Left lung (tissue), 10 donors: Measurements from ENCODE around the gene ZNF784. TPM values are rescaled to one million over a fixed set of nuclear protein-coding genes. Genes with fewer than 3 reads are reported as not detected.

Experiments used
- ATAC-seq: fragments of 200-7000 bp; cut with Tn5 transposase; one replicate; pipeline ENCODE4 v1.9.1; 2020; ENCODE audit warnings: moderate library complexity
- DNase-seq, 4 donors: peaks; one replicate each; pipeline ENCODE4 v3.0.0-alpha.2; 2013 to 2020
- H3K27ac ChIP-seq, 2 donors: fragments of 200-600 bp; sonication (generic) in 1 of 2; one replicate each; pipeline versions ENCODE4 v1.5.0 to v1.8.0; 2020 to 2021
- H3K27me3 ChIP-seq, 2 donors: fragments of 200-600 bp; sonication (generic) in 1 of 2; one replicate each; pipeline versions ENCODE4 v1.5.0 to v1.8.0; 2020 to 2021
- H3K36me3 ChIP-seq, 2 donors: fragments of 200-600 bp; sonication (generic) in 1 of 2; one replicate each; pipeline versions ENCODE4 v1.5.0 to v1.8.0; 2020 to 2021
- H3K4me1 ChIP-seq, 2 donors: fragments of 200-600 bp; one replicate each; pipeline ENCODE4 v1.8.0; 2021
- H3K4me3 ChIP-seq, 2 donors: fragments of 200-600 bp; sonication (generic) in 1 of 2; one replicate each; pipeline versions ENCODE4 v1.5.0 to v1.8.0; 2020 to 2021; ENCODE audit warnings: mild to moderate bottlenecking in 1 of 2
- H3K9me3 ChIP-seq, 2 donors: fragments of 200-600 bp; sonication (generic) in 1 of 2; one replicate each; pipeline versions ENCODE4 v1.5.0 to v1.8.0; 2020 to 2021
- CTCF ChIP-seq, 2 donors: fragments of 200-600 bp; sonication (generic) in 1 of 2; IDR thresholded peaks; one replicate each; pipeline versions ENCODE4 v1.5.0 to v1.8.0; 2021; ENCODE audit warnings: antibody characterized with exemption in 2 of 2
- intact Hi-C, 2 donors: fragments of 100-400 bp; cut with DNase I; formaldehyde crosslinking; loops; one replicate each; pipeline versions ENCODE4 v1.11.2 to v1.14.2; 2022
- polyA plus RNA-seq, 6 donors: library from polyadenylated mRNA; unstranded; fragments of 120-200 nt; gene quantifications; one replicate each; pipeline ENCODE4 v1.2.1, GENCODE V29; 2013; ENCODE audit not compliant: insufficient read length in 6 of 6
- total RNA-seq, 2 donors: library from RNA; stranded (reverse); fragmentation: NEBNext Ultra II Directional; extraction: Animal tissue kit (Norgen Biotek cat#: 25700); gene quantifications; one replicate each; pipeline ENCODE4 v1.2.1, GENCODE V29; 2021
- donor health status: DM: no; HTN: yes; CAD: no.
- donor health status: DM: no; HTN: no; CAD: no.

Gene ZNF784
- total and polyA plus RNA-seq, 8 donors = 6.0 to 11.6 (median 8.6) TPM

DNA sequence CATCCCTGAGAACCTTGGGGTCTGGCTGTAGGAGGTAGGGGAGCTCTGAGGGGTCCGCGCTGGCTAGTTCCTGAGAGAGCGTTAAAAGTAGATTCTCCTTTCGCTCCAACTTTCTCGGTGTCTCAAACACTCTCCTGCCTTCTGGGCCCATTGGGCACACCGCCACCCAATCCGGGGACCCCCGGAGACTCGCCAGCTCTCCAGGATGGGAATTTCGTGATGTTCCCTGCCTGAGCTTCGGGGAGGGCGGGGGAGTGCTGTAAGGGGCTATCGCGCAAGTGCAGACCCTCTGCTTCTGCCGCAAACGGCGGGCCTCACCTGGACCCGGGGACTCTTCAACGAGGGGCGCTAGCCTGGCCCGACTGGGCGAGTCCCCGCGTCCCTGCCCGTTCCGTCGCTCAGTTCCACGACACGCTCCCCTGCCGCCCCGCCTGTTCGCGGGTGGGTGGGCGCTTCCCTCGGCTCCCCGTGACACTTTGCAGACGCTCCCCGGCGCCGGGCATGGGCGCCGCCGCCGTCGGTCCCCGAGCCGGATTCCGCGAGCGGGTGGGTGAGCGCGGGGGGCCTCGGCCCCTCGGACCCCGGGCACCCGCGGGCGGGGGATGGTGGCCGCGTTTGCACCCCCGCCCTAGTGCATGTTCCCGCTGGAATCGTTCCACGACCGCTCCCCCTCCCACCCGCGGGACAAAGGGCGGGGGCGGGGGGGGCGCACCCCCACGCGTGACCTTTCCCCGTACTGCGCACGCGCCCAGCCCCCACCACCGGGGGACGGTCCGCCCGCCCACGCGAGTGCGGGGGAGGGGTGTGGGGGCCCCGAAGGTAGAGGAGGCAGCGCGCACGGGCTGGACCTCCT is 23.6 kb upstream of the ZNF784 start, which contains the start of gene CCDC106:
CCDC106 (plus strand) TSS at position 481 of the 853 bp plus-strand sequence. CDS start 835 bp downstream, outside the sequence.
- no peaks in the 10 kb centered on the region for H3K9me3 ChIP-seq
- DNase-seq = peak in 3 of 4 donors; percentile 80 to 85 (median 81)
- intact Hi-C loops = no loop called here
- peaks cover 0 to under 1% of the 10 kb centered on the region in 2 donors for H3K27me3 ChIP-seq
- peaks cover 0 to 22% of the 10 kb centered on the region in 2 donors for H3K36me3 ChIP-seq
- peak within 1 kb of the TSS; percentile 67 to 79 for H3K4me3 ChIP-seq
- peak; percentile 66 for ATAC-seq
- H3K4me1 ChIP-seq = peaks cover 14 to 56% of the 10 kb centered on the region in 2 donors
- peak within 1 kb of the TSS; percentile 65 to 70 for H3K27ac ChIP-seq
- no peak for TF ChIP-seq CTCF (IDR thresholded peaks at IDR 0.05)

GRCh38 chr19:55646889-55647731 is 22.7 kb upstream of the ZNF784 start:
- ATAC-seq = no peak

GRCh38 chr19:55645512-55645881 is 21.1 kb upstream of the ZNF784 start:
- intact Hi-C loops = no loop called here
- Histone ChIP-seq H3K9me3 (no peaks in the 10 kb centered on the region), H3K4me1 (peaks cover 15 to 76% of the 10 kb centered on the region in 2 donors), H3K4me3 (no peak overlapping the region), H3K36me3 (peaks cover 0 to 12% of the 10 kb centered on the region in 2 donors), H3K27me3 (peaks cover 0 to 13% of the 10 kb centered on the region in 2 donors), H3K27ac (no peak overlapping the region)
- DNase-seq (no peak), ATAC-seq (no peak)
- no peak for TF ChIP-seq CTCF (IDR thresholded peaks at IDR 0.05)

More at GRCh38 chr19:55646889-55647731, 22.7 kb upstream of the ZNF784 start:
- peak in 1 of 4 donors; percentile 29 for DNase-seq
- Histone ChIP-seq H3K27me3 (peaks cover 0 to 9% of the 10 kb centered on the region in 2 donors), H3K4me1 (peaks cover 14 to 63% of the 10 kb centered on the region in 2 donors), H3K27ac (peak overlapping the region; percentile 65 to 70), H3K36me3 (peaks cover 0 to 16% of the 10 kb centered on the region in 2 donors), H3K9me3 (no peaks in the 10 kb centered on the region), H3K4me3 (peak overlapping the region; percentile 67 to 79)
- no peak for TF ChIP-seq CTCF (IDR thresholded peaks at IDR 0.05)
- intact Hi-C loops = no loop called here

GRCh38 chr19:55644842-55645511 is 20.6 kb upstream of the ZNF784 start:
- DNase-seq (peak in 1 of 4 donors; percentile 68), ATAC-seq (no peak)
- H3K27me3 ChIP-seq = peaks cover 0 to 13% of the 10 kb centered on the region in 2 donors
- H3K4me3 ChIP-seq = peak overlapping the region in 1 of 2 donors; percentile 74
- no peak overlapping the region for H3K27ac ChIP-seq
- peaks cover 0 to 12% of the 10 kb centered on the region in 2 donors for H3K36me3 ChIP-seq
- TF ChIP-seq CTCF (IDR thresholded peaks at IDR 0.05) = no peak
- peaks cover 21 to 81% of the 10 kb centered on the region in 2 donors for H3K4me1 ChIP-seq
- intact Hi-C loops = no loop called here
- no peaks in the 10 kb centered on the region for H3K9me3 ChIP-seq
